ENCODE results near the gene SPEN.

Gene SPEN

GRCh38 chr1:15949453-15950245 lies 102.1 kb downstream of the SPEN start:
- WGBS (ENCODE audit: insufficient coverage, insufficient read length), result no CpG with 5 or more reads among the region's 25 CpGs
- no peak overlapping the region for H3K27ac ChIP-seq (ENCODE audit: low read length)
- H3K4me3 ChIP-seq (ENCODE audit: low read length), result no peak overlapping the region
- H3K27me3 ChIP-seq (ENCODE audit: control insufficient read depth, insufficient read depth, low read length), result no peaks in the 10 kb centered on the region
- DNase-seq (ENCODE audit: low read depth, low spot score), result no peak
- peaks cover 8% of the 10 kb centered on the region; the same call in 1 of the 2 replicates for H3K36me3 ChIP-seq (ENCODE audit: control insufficient read depth, insufficient read depth, low read length)
- H3K9me3 ChIP-seq (ENCODE audit: control insufficient read depth, insufficient read depth, low read length), result no peaks in the 10 kb centered on the region
- peaks cover 12% of the 10 kb centered on the region for H3K4me1 ChIP-seq (ENCODE audit: control insufficient read depth, insufficient read depth, low read length)

- Histone ChIP-seq H3K36me3 (ENCODE audit: control insufficient read depth, insufficient read depth, low read length) (peaks cover 8% of the 10 kb centered on the region; the same call in 1 of the 2 replicates), H3K27me3 (ENCODE audit: control insufficient read depth, insufficient read depth, low read length) (no peaks in the 10 kb centered on the region), H3K27ac (ENCODE audit: low read length) (no peak overlapping the region), H3K4me3 (ENCODE audit: low read length) (no peak overlapping the region), H3K9me3 (ENCODE audit: control insufficient read depth, insufficient read depth, low read length) (no peaks in the 10 kb centered on the region), H3K4me1 (ENCODE audit: control insufficient read depth, insufficient read depth, low read length) (peaks cover 12% of the 10 kb centered on the region)
- DNase-seq (ENCODE audit: low read depth, low spot score), result no peak
- WGBS (ENCODE audit: insufficient coverage, insufficient read length), result no CpG with 5 or more reads among the region's 4 CpGs
Measured at GRCh38 chr1:15950302-15950701, 102.8 kb downstream of the SPEN start.

GRCh38 chr1:15950763-15951295 lies 103.3 kb downstream of the SPEN start:
- peaks cover 12% of the 10 kb centered on the region for H3K4me1 ChIP-seq (ENCODE audit: control insufficient read depth, insufficient read depth, low read length)
- no CpG with 5 or more reads among the region's 10 CpGs for WGBS (ENCODE audit: insufficient coverage, insufficient read length)
- H3K9me3 ChIP-seq (ENCODE audit: control insufficient read depth, insufficient read depth, low read length), result no peaks in the 10 kb centered on the region
- no peak for DNase-seq (ENCODE audit: low read depth, low spot score)
- H3K36me3 ChIP-seq (ENCODE audit: control insufficient read depth, insufficient read depth, low read length), result peaks cover 7% of the 10 kb centered on the region; the same call in 1 of the 2 replicates
- no peak overlapping the region for H3K4me3 ChIP-seq (ENCODE audit: low read length)
- H3K27me3 ChIP-seq (ENCODE audit: control insufficient read depth, insufficient read depth, low read length), result no peaks in the 10 kb centered on the region
- H3K27ac ChIP-seq (ENCODE audit: low read length), result no peak overlapping the region

GRCh38 chr1:15951341-15952153 lies 104.0 kb downstream of the SPEN start:
- H3K27ac ChIP-seq (ENCODE audit: low read length), result no peak overlapping the region

GRCh38 chr1:15952317-15953258 lies 105.1 kb downstream of the SPEN start:
- peaks cover 12% of the 10 kb centered on the region; the same call in 1 of the 2 replicates for H3K4me1 ChIP-seq (ENCODE audit: control insufficient read depth, insufficient read depth, low read length)
- no peak for DNase-seq (ENCODE audit: low read depth, low spot score)
- H3K27ac ChIP-seq (ENCODE audit: low read length), result no peak overlapping the region

More at GRCh38 chr1:15951341-15952153, 104.0 kb downstream of the SPEN start:
- no peak overlapping the region for H3K4me3 ChIP-seq (ENCODE audit: low read length)
- DNase-seq (ENCODE audit: low read depth, low spot score), result no peak
- H3K27me3 ChIP-seq (ENCODE audit: control insufficient read depth, insufficient read depth, low read length), result no peaks in the 10 kb centered on the region
- peaks cover 5% of the 10 kb centered on the region; the same call in 1 of the 2 replicates for H3K36me3 ChIP-seq (ENCODE audit: control insufficient read depth, insufficient read depth, low read length)
- no CpG with 5 or more reads among the region's 23 CpGs for WGBS (ENCODE audit: insufficient coverage, insufficient read length)
- H3K9me3 ChIP-seq (ENCODE audit: control insufficient read depth, insufficient read depth, low read length), result no peaks in the 10 kb centered on the region
- peaks cover 12% of the 10 kb centered on the region for H3K4me1 ChIP-seq (ENCODE audit: control insufficient read depth, insufficient read depth, low read length)

DNA sequence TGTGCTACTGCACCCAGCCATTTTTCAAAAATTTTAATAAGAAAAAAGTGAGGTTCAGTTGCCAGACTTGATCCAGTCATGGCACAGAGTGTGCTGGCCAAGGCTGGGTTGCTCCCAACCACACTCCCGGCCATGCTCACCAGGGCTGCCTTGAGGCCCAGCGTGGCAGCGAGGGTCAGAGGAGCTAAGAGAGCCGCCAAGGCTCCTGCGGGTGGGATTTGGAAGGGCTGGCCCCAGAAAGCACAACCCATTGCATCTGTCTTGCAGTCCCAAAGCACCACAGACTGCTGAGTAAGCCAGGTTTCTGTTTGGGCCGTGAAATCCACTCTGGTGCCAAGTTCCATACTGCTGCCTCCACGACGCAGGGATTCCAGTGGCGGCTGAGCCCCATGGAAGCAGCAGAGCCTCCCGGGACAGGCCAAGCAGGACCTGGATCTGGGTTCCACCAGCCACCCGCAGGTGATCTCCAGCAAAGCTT lies 105.8 kb downstream of the SPEN start:
- Histone ChIP-seq H3K9me3 (ENCODE audit: control insufficient read depth, insufficient read depth, low read length) (no peaks in the 10 kb centered on the region), H3K27me3 (ENCODE audit: control insufficient read depth, insufficient read depth, low read length) (no peaks in the 10 kb centered on the region), H3K27ac (ENCODE audit: low read length) (no peak overlapping the region), H3K4me1 (ENCODE audit: control insufficient read depth, insufficient read depth, low read length) (peaks cover 12% of the 10 kb centered on the region; the same call in 1 of the 2 replicates), H3K4me3 (ENCODE audit: low read length) (no peak overlapping the region), H3K36me3 (ENCODE audit: control insufficient read depth, insufficient read depth, low read length) (peaks cover 2% of the 10 kb centered on the region; the same call in 1 of the 2 replicates)
- WGBS (ENCODE audit: insufficient coverage, insufficient read length), result no CpG with 5 or more reads among the region's 11 CpGs
- no peak for DNase-seq (ENCODE audit: low read depth, low spot score)

More at GRCh38 chr1:15952317-15953258, 105.1 kb downstream of the SPEN start:
- Histone ChIP-seq H3K9me3 (ENCODE audit: control insufficient read depth, insufficient read depth, low read length) (no peaks in the 10 kb centered on the region), H3K36me3 (ENCODE audit: control insufficient read depth, insufficient read depth, low read length) (peaks cover 2% of the 10 kb centered on the region; the same call in 1 of the 2 replicates), H3K27me3 (ENCODE audit: control insufficient read depth, insufficient read depth, low read length) (no peaks in the 10 kb centered on the region), H3K4me3 (ENCODE audit: low read length) (no peak overlapping the region)
- WGBS (ENCODE audit: insufficient coverage, insufficient read length), result no CpG with 5 or more reads among the region's 27 CpGs

- H3K27ac ChIP-seq (ENCODE audit: low read length), result no peak overlapping the region
- no CpG with 5 or more reads among the region's 1 CpG for WGBS (ENCODE audit: insufficient coverage, insufficient read length)
Measured at GRCh38 chr1:15953791-15954241, 106.3 kb downstream of the SPEN start.

GRCh38 chr1:15954316-15954715 lies 106.8 kb downstream of the SPEN start:
- WGBS (ENCODE audit: insufficient coverage, insufficient read length), result no CpG with 5 or more reads among the region's 3 CpGs
- no peak for DNase-seq (ENCODE audit: low read depth, low spot score)
- Histone ChIP-seq H3K27me3 (ENCODE audit: control insufficient read depth, insufficient read depth, low read length) (no peaks in the 10 kb centered on the region), H3K27ac (ENCODE audit: low read length) (no peak overlapping the region), H3K4me1 (ENCODE audit: control insufficient read depth, insufficient read depth, low read length) (peaks cover 12% of the 10 kb centered on the region; the same call in 1 of the 2 replicates), H3K9me3 (ENCODE audit: control insufficient read depth, insufficient read depth, low read length) (no peaks in the 10 kb centered on the region), H3K36me3 (ENCODE audit: control insufficient read depth, insufficient read depth, low read length) (peaks cover 2% of the 10 kb centered on the region; the same call in 1 of the 2 replicates), H3K4me3 (ENCODE audit: low read length) (no peak overlapping the region)

More at GRCh38 chr1:15953791-15954241, 106.3 kb downstream of the SPEN start:
- Histone ChIP-seq H3K4me1 (ENCODE audit: control insufficient read depth, insufficient read depth, low read length) (peaks cover 12% of the 10 kb centered on the region; the same call in 1 of the 2 replicates), H3K4me3 (ENCODE audit: low read length) (no peak overlapping the region), H3K36me3 (ENCODE audit: control insufficient read depth, insufficient read depth, low read length) (peaks cover 2% of the 10 kb centered on the region; the same call in 1 of the 2 replicates), H3K9me3 (ENCODE audit: control insufficient read depth, insufficient read depth, low read length) (no peaks in the 10 kb centered on the region), H3K27me3 (ENCODE audit: control insufficient read depth, insufficient read depth, low read length) (no peaks in the 10 kb centered on the region)
- DNase-seq (ENCODE audit: low read depth, low spot score), result no peak

- DNase-seq (ENCODE audit: low read depth, low spot score), result no peak
- Histone ChIP-seq H3K4me1 (ENCODE audit: control insufficient read depth, insufficient read depth, low read length) (peaks cover 9% of the 10 kb centered on the region; the same call in 1 of the 2 replicates), H3K9me3 (ENCODE audit: control insufficient read depth, insufficient read depth, low read length) (no peaks in the 10 kb centered on the region), H3K36me3 (ENCODE audit: control insufficient read depth, insufficient read depth, low read length) (peaks cover 2% of the 10 kb centered on the region; the same call in 1 of the 2 replicates), H3K27ac (ENCODE audit: low read length) (no peak overlapping the region), H3K27me3 (ENCODE audit: control insufficient read depth, insufficient read depth, low read length) (no peaks in the 10 kb centered on the region), H3K4me3 (ENCODE audit: low read length) (no peak overlapping the region)
- no CpG with 5 or more reads among the region's 2 CpGs for WGBS (ENCODE audit: insufficient coverage, insufficient read length)
Measured at GRCh38 chr1:15955552-15955951, 108.0 kb downstream of the SPEN start.

All from iPS DF 6.9 (cell line).